K562 (cell line): ENCODE measurements around the gene SLC35B1. TPM values are rescaled to one million over a fixed set of nuclear protein-coding genes. Genes with fewer than 3 reads are reported as not detected.

ENCODE experiments used
- BRD4 ChIP-seq: fragments of 200-600 bp; sonication (generic); IDR thresholded peaks from 2 replicates; pipeline ENCODE4 v1.6.1; 2017; ENCODE audit warnings: inconsistent platforms
- CBX8 ChIP-seq: fragments of 200-600 bp; sonication (generic); IDR thresholded peaks from 2 replicates; pipeline ENCODE4 v1.6.1; 2012; ENCODE audit warnings: borderline replicate concordance, mixed run types, low read depth, mild to moderate bottlenecking, moderate library complexity, mixed read lengths, low read length, control low read depth, inconsistent platforms; ENCODE audit not compliant: poor library complexity, severe bottlenecking; ENCODE audit errors: extremely low read depth
- ESRRB ChIP-seq: fragments of 250-450 bp; sonication (Bioruptor Pico); IDR thresholded peaks from 2 replicates; pipeline ENCODE4 v1.5.0; 2020; ENCODE audit warnings: mild to moderate bottlenecking, moderate library complexity, borderline replicate concordance
- GATAD2B ChIP-seq: fragments of 450-650 bp; IDR thresholded peaks from 2 replicates; pipeline ENCODE4 v1.6.1; 2017; ENCODE audit warnings: mild to moderate bottlenecking, borderline replicate concordance
- GTF2E2 ChIP-seq: fragments of 200-800 bp; sonication (Bioruptor generic); IDR thresholded peaks from 2 replicates; pipeline ENCODE4 v1.6.1; 2016; ENCODE audit warnings: missing genetic modification characterization, missing compliant biosample characterization
- HINFP ChIP-seq: fragments of 450-650 bp; conservative IDR thresholded peaks from 2 replicates; pipeline ENCODE4 v1.6.1; 2016; ENCODE audit warnings: missing genetic modification characterization, low read depth, mild to moderate bottlenecking, control low read depth, missing compliant biosample characterization
- HMG20A ChIP-seq: fragments of 450-650 bp; formaldehyde crosslinking; conservative IDR thresholded peaks from 2 replicates; pipeline ENCODE4 v1.4.0; 2020; ENCODE audit warnings: mild to moderate bottlenecking, mixed read lengths
- JUN ChIP-seq, 2 experiments: sonication (generic) in 1 of 2; formaldehyde crosslinking in 1 of 2; IDR thresholded peaks; 2 replicates each; pipeline versions ENCODE4 v1.6.1 to v1.8.0; 2012 to 2022; ENCODE audit warnings: borderline replicate concordance in 2 of 2, mild to moderate bottlenecking in 2 of 2, improper control_type of control experiment in 1 of 2, low read depth in 1 of 2, low read length in 1 of 2, missing genetic modification reagents in 1 of 2
- LARP7 ChIP-seq: fragments of 450-650 bp; IDR thresholded peaks from 2 replicates; pipeline ENCODE4 v1.6.1; 2016
- MAZ ChIP-seq, 2 experiments: fragments of 450-650 bp in 1 of 2; sonication (generic) in 1 of 2; formaldehyde crosslinking; IDR thresholded peaks in 1 of 2; conservative IDR thresholded peaks in 1 of 2; 2 replicates each; pipeline versions ENCODE4 v1.4.0 to v1.5.0; 2020; ENCODE audit warnings: mild to moderate bottlenecking in 1 of 2, missing genetic modification reagents in 1 of 2
- MBD2 ChIP-seq: sonication (generic); IDR thresholded peaks from 2 replicates; pipeline ENCODE4 v1.6.1; 2016; ENCODE audit warnings: low read depth, borderline replicate concordance
- NUFIP1 ChIP-seq: fragments of 450-650 bp; IDR thresholded peaks from 2 replicates; pipeline ENCODE4 v1.6.1; 2018; ENCODE audit not compliant: partially characterized antibody
- PCBP2 ChIP-seq: fragments of 200-400 bp; formaldehyde crosslinking; IDR thresholded peaks from 2 replicates; pipeline ENCODE4 v1.6.1; 2018; ENCODE audit warnings: low read length, low read depth, mild to moderate bottlenecking, moderate library complexity; ENCODE audit not compliant: poor library complexity, severe bottlenecking
- PRMT5 ChIP-seq: sonication (generic); formaldehyde crosslinking; IDR thresholded peaks from 2 replicates; pipeline ENCODE4 v1.5.0; 2020; ENCODE audit warnings: missing genetic modification reagents
- RFX1 ChIP-seq: fragments of 450-650 bp; IDR thresholded peaks from 2 replicates; pipeline ENCODE4 v1.6.1; 2016; ENCODE audit warnings: mild to moderate bottlenecking, moderate library complexity
- SREBF1 ChIP-seq: fragments of 150-350 bp; IDR thresholded peaks from 2 replicates; pipeline ENCODE4 v1.6.1; 2014; ENCODE audit warnings: antibody characterized with exemption, low read depth, low read length, borderline replicate concordance
- TEAD2 ChIP-seq: fragments of 450-650 bp; IDR thresholded peaks from 2 replicates; pipeline ENCODE4 v1.6.1; 2016; ENCODE audit warnings: missing genetic modification characterization, control low read depth, missing compliant biosample characterization
- ZNF133 ChIP-seq: fragments of 250-450 bp; sonication (Bioruptor Pico); IDR thresholded peaks from 2 replicates; pipeline ENCODE4 v1.4.0; 2020; ENCODE audit warnings: mild to moderate bottlenecking
- ZNF518B ChIP-seq: fragments of 250-450 bp; sonication (Bioruptor Pico); IDR thresholded peaks from 2 replicates; pipeline ENCODE4 v1.5.0; 2021; ENCODE audit warnings: mild to moderate bottlenecking, moderate library complexity
- ZNF561 ChIP-seq: fragments of 450-650 bp; formaldehyde crosslinking; conservative IDR thresholded peaks from 2 replicates; pipeline ENCODE4 v1.4.0; 2020; ENCODE audit warnings: mild to moderate bottlenecking, moderate library complexity
- ZNF655 ChIP-seq: fragments of 250-450 bp; sonication (Bioruptor Pico); IDR thresholded peaks from 2 replicates; pipeline ENCODE4 v1.5.0; 2021
- polyA plus RNA-seq, 8 experiments: library from polyadenylated mRNA; depleted of rRNA in 4 of 8; stranded (reverse) in 5 of 8; unstranded in 3 of 8; fragments of >200 nt; fragmentation: Nextera tagmentation in 2 of 8; fragmentation: Illumina TruSeq in 1 of 8; extraction: Ambion mirVana in 2 of 8; extraction: Trizol in 1 of 8; gene quantifications; 2 replicates each; pipeline versions ENCODE4 v1.2.1 to v1.2.3, GENCODE V29; 2011 to 2014; ENCODE audit warnings: inconsistent platforms in 1 of 8, missing spikeins in 1 of 8
- total RNA-seq, 7 experiments: library from RNA; depleted of rRNA in 6 of 7; stranded (reverse); fragments of >200 nt in 6 of 7; fragmentation: Illumina TruSeq in 2 of 7; extraction: Trizol in 2 of 7; gene quantifications; 2 replicates each; pipeline versions ENCODE4 v1.2.1 to v1.2.3, GENCODE V29; 2011 to 2021; ENCODE audit warnings: low replicate concordance in 1 of 7

The SLC35B1 gene
- total and polyA plus RNA-seq, 9 of the 15 experiments (the other 6 are each of a cell fraction or from before 2014, with no cell fraction given) = 51.4 to 87.9 (median 66.3) TPM

- TF ChIP-seq HINFP (tag) (no peak), LARP7 (no peak), HMG20A (no peak), SREBF1 (no peak), ESRRB (CRISPR knock-in tag) (no peak), PCBP2 (no peak), MBD2 (no peak; the same call in 1 of the 2 replicates), ZNF133 (CRISPR knock-in tag) (no peak), NUFIP1 (no peak), CBX8 (no peak), TEAD2 (tag) (no peak), ZNF655 (no peak), ZNF561 (CRISPR knock-in tag) (no peak), MAZ (CRISPR knock-in tag; conservative IDR thresholded peaks at IDR 0.05 in 1 of 2, IDR thresholded peaks at IDR 0.05 in 1 of 2) (peak; percentile 89 to 96), RFX1 (no peak), GATAD2B (no peak), PRMT5 (CRISPR knock-in tag) (no peak), JUN (IDR thresholded peaks at IDR 0.05; ENCODE audit: borderline replicate concordance, low read depth, low read length) (no peak), JUN (CRISPR knock-in tag; IDR thresholded peaks at IDR 0.05; ENCODE audit: borderline replicate concordance) (peak; percentile 62; the same call in 1 of the 2 replicates), GTF2E2 (tag) (no peak), BRD4 (no peak), ZNF518B (CRISPR knock-in tag) (no peak)
Observed at GRCh38 chr17:49677933-49678847, 29.6 kb downstream of the SLC35B1 start, which contains the start of gene SPOP (continued).
